CD4-positive, CD25-positive, alpha-beta regulatory T cell (primary cell): ENCODE measurements around the gene OR10A6. TPM values are rescaled to one million over a fixed set of nuclear protein-coding genes. Genes with fewer than 3 reads are reported as not detected.

Experiments used
- ATAC-seq, 2 donors: fragments of 150-1000 bp; cut with Tn5 transposase; one replicate each; pipeline ENCODE4 v1.10.0; 2021; ENCODE audit warnings: low read depth in 2 of 2, moderate number of reproducible peaks in 2 of 2, moderate library complexity in 1 of 2
- DNase-seq, 3 donors: peaks; one replicate each; pipeline versions ENCODE4 v3.0.0 to v3.0.0-alpha.2; 2012 to 2022; ENCODE audit warnings: mixed read lengths in 1 of 3
- H3K27ac ChIP-seq: one replicate; pipeline ENCODE4 v1.7.0; 2013; ENCODE audit warnings: mild to moderate bottlenecking, low read length; ENCODE audit not compliant: insufficient read depth, poor library complexity, severe bottlenecking
- H3K27me3 ChIP-seq: one replicate; pipeline ENCODE4 v1.7.0; 2013; ENCODE audit warnings: low read length; ENCODE audit not compliant: control insufficient read depth, insufficient read depth
- H3K36me3 ChIP-seq: one replicate; pipeline ENCODE4 v1.7.0; 2013; ENCODE audit warnings: mild to moderate bottlenecking, low read length, moderate library complexity; ENCODE audit not compliant: control insufficient read depth, insufficient read depth
- H3K4me1 ChIP-seq: 2 replicates; pipeline ENCODE4 v1.7.0; 2013; ENCODE audit warnings: mild to moderate bottlenecking, low read length; ENCODE audit not compliant: insufficient read depth, control insufficient read depth, poor library complexity, severe bottlenecking
- H3K4me3 ChIP-seq: one replicate; pipeline ENCODE4 v1.7.0; 2013; ENCODE audit warnings: low read depth, mild to moderate bottlenecking, low read length, moderate library complexity
- H3K9me3 ChIP-seq, 2 experiments: 1 replicate in 1 of 2; 2 replicates in 1 of 2; pipeline ENCODE4 v1.7.0; 2013; ENCODE audit warnings: low read length in 2 of 2, mild to moderate bottlenecking in 1 of 2, moderate library complexity in 1 of 2; ENCODE audit not compliant: control insufficient read depth in 2 of 2
- H3K27ac Mint-ChIP-seq, 3 donors: one replicate each; pipeline ENCODE4 v1.8.0; 2020 to 2022; ENCODE audit warnings: mild to moderate bottlenecking in 3 of 3, mixed read lengths in 3 of 3, moderate library complexity in 2 of 3
- H3K27me3 Mint-ChIP-seq: one replicate; pipeline ENCODE4 v1.8.0; 2022; ENCODE audit warnings: mild to moderate bottlenecking, mixed read lengths
- H3K36me3 Mint-ChIP-seq: one replicate; pipeline ENCODE4 v1.8.0; 2020; ENCODE audit warnings: mixed read lengths
- H3K4me1 Mint-ChIP-seq, 4 donors: one replicate each; pipeline ENCODE4 v1.8.0; 2020 to 2022; ENCODE audit warnings: mixed read lengths in 4 of 4, mild to moderate bottlenecking in 1 of 4
- H3K4me3 Mint-ChIP-seq, 4 donors: one replicate each; pipeline ENCODE4 v1.8.0; 2020 to 2022; ENCODE audit warnings: mild to moderate bottlenecking in 4 of 4, mixed read lengths in 4 of 4, moderate library complexity in 3 of 4
- H3K9me3 Mint-ChIP-seq, 7 donors: one replicate each; pipeline ENCODE4 v1.8.0; 2020 to 2022; ENCODE audit warnings: mixed read lengths in 7 of 7, mild to moderate bottlenecking in 3 of 7, moderate library complexity in 2 of 7
- polyA plus RNA-seq, 4 donors: library from polyadenylated mRNA; unstranded; fragments of 300-500 nt; fragmentation: Illumina TruSeq; gene quantifications; one replicate each; pipeline ENCODE4 v1.2.3, GENCODE V29; 2021
- total RNA-seq: library from RNA; stranded (reverse); gene quantifications from one replicate; pipeline ENCODE4 v1.2.3, GENCODE V29; 2022

OR10A6 gene
- total and polyA plus RNA-seq, 5 donors from 2014 or later: not detected

DNA sequence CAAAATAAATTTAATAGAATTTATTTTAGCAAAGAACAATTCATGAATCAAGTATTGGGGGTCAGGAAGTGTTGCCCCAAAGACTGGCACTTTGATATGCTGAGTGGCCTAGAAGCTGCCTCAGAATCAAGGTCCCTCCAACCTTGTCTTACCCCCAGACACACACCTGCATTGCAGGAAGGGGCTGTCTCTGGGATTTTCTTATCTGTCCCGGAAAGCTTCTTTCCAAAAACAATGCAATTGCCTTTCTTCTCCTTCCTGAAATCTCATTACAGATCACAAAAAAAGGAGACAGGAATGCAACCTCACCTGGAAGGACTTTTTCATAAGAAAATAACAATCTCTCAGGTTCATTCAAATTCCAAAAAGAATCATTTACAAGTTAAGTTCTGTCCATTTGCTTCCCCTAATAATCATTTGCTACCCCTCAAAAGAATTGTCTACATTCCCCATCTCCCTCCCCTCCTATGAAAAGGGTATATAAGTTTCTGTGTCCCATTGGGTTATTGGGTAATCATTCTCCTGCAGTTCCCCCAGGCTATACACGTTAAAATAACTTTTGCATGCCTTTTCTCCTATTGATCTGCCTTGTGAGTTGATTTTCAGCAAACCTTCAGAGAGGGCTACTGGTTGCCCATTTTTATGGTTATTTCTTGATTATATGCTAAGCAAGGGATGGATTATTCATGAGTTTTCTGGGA is 21.3 kb downstream of the OR10A6 start:
- Histone ChIP-seq H3K4me3 (no peak overlapping the region), H3K36me3 (no peaks in the 10 kb centered on the region), H3K27me3 (peaks cover 2% of the 10 kb centered on the region), H3K4me1 (no peaks in the 10 kb centered on the region), H3K27ac (no peak overlapping the region), H3K9me3 (no peaks in the 10 kb centered on the region)
- H3K36me3 Mint-ChIP-seq: no peaks in the 10 kb centered on the region
- DNase-seq (no peak), ATAC-seq (no peak)
- H3K27ac Mint-ChIP-seq: no peak overlapping the region
- H3K9me3 Mint-ChIP-seq: peaks cover 0 to 2% (median 0%) of the 10 kb centered on the region in 7 donors
- H3K27me3 Mint-ChIP-seq: peaks cover 19% of the 10 kb centered on the region
- H3K4me1 Mint-ChIP-seq: peaks cover 0 to 4% (median 0%) of the 10 kb centered on the region in 4 donors
- H3K4me3 Mint-ChIP-seq: no peak overlapping the region

DNA sequence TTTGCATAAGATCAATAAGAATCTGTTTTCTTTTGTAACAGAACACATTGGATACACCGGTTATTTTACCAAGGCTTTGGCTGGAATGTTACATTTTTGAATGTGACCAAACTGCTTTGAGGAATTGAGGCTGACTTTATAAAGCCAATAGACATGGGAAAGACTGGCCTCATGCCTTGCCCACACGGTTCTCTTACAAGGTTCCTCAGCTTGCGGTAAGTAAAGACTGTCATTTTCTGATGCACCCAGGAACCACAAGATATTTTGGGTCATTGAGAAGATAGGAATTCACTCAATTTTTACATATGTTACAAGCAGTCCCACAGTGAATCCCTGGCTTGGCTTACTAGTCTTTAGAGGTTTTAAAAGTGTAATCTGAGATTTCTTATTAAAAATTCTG is 23.9 kb downstream of the OR10A6 start:
- no peak overlapping the region for H3K4me3 ChIP-seq
- H3K4me1 ChIP-seq: no peaks in the 10 kb centered on the region
- H3K27me3 ChIP-seq: peaks cover 5% of the 10 kb centered on the region
- no peaks in the 10 kb centered on the region for H3K36me3 ChIP-seq
- Mint-ChIP-seq H3K36me3 (no peaks in the 10 kb centered on the region), H3K4me1 (peaks cover 0 to 4% (median 0%) of the 10 kb centered on the region in 4 donors), H3K4me3 (no peak overlapping the region), H3K27me3 (peaks cover 24% of the 10 kb centered on the region), H3K9me3 (no peaks in the 10 kb centered on the region), H3K27ac (no peak overlapping the region)
- no peak for DNase-seq
- H3K9me3 ChIP-seq: no peaks in the 10 kb centered on the region
- H3K27ac ChIP-seq: no peak overlapping the region
- no peak for ATAC-seq

DNA sequence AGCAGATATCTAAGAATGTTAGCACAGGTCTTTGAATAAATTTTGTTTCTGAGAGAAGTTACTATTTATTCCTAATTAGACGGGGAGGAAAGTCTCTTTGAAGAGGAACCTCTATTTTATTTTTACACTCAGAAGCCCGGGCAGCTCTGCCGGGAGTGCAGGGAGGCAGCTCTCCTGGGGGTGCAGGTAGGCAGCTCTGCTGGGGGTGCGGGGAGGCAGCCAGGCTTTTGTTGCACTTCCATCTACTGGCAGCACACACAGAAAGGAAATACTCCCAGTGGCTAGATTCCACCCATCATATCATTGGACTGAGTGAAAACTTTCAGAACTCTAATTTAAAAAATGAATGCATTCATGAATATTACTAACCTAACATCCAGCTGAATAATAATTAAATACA is 24.6 kb downstream of the OR10A6 start:
- no peak overlapping the region for H3K27ac ChIP-seq
- H3K27ac Mint-ChIP-seq: no peak overlapping the region
- no peaks in the 10 kb centered on the region for H3K4me1 ChIP-seq
- no peak overlapping the region for H3K4me3 Mint-ChIP-seq
- DNase-seq (no peak), ATAC-seq (no peak)
- peaks cover 5% of the 10 kb centered on the region for H3K27me3 ChIP-seq
- H3K4me3 ChIP-seq: no peak overlapping the region
- H3K27me3 Mint-ChIP-seq: peaks cover 24% of the 10 kb centered on the region
- H3K9me3 ChIP-seq: no peaks in the 10 kb centered on the region
- no peaks in the 10 kb centered on the region for H3K9me3 Mint-ChIP-seq
- no peaks in the 10 kb centered on the region for H3K36me3 ChIP-seq
- H3K4me1 Mint-ChIP-seq: peaks cover 0 to 4% (median 0%) of the 10 kb centered on the region in 4 donors
- H3K36me3 Mint-ChIP-seq: no peaks in the 10 kb centered on the region

DNA sequence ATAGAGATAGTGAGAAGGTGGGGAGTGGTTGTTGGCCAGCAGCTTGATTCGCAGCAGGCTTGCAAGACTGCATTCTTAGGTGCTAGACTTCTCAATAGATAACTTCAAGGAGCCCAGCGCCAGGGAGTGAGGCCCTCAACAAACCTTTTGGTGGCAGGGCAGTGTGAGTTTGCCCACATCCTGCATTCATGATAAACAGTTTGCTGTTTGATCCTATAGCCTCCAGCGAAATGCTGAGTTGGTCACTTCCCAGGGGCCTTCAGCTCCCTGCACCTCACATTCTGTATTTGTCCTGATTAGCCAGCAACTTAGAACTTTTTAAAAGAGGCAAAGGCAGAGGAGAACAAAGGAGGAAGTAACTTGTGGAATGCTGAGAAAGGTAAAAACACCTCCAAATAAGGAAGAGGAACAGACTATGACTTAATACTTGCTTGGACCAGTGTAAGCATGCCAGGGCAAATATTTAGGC is 25.1 kb downstream of the OR10A6 start:
- no peak overlapping the region for H3K4me3 Mint-ChIP-seq
- H3K27me3 Mint-ChIP-seq: peaks cover 24% of the 10 kb centered on the region
- peaks cover 5% of the 10 kb centered on the region for H3K27me3 ChIP-seq
- H3K36me3 Mint-ChIP-seq: no peaks in the 10 kb centered on the region
- no peaks in the 10 kb centered on the region for H3K9me3 Mint-ChIP-seq
- no peaks in the 10 kb centered on the region for H3K36me3 ChIP-seq
- no peak for DNase-seq
- H3K27ac Mint-ChIP-seq: no peak overlapping the region
- H3K4me1 Mint-ChIP-seq: peaks cover 0 to 4% (median 0%) of the 10 kb centered on the region in 4 donors
- H3K9me3 ChIP-seq: no peaks in the 10 kb centered on the region
- no peaks in the 10 kb centered on the region for H3K4me1 ChIP-seq
- no peak for ATAC-seq
- H3K27ac ChIP-seq: no peak overlapping the region
- H3K4me3 ChIP-seq: no peak overlapping the region

DNA sequence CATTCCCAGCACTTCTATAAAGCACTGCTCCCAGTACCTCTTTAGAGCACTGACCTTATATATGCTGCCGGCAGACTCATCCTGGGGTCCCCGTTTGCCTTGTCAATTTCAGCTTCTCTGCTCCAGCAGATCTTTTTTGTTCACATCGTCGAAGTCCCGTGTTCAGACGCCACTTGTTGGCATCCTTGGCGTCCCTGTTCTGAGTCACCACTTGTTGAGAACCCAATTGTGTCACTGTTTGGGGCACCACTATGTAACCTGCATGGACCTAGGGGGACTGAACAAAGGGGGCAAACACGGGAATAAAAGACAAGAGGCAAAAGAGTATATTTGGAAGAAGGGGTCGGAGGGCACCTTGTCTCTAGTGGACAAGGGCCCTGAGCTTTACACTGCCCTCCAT is 25.5 kb downstream of the OR10A6 start:
- Mint-ChIP-seq H3K36me3 (no peaks in the 10 kb centered on the region), H3K9me3 (no peaks in the 10 kb centered on the region), H3K27ac (no peak overlapping the region), H3K4me1 (peaks cover 0 to 4% (median 0%) of the 10 kb centered on the region in 4 donors), H3K4me3 (no peak overlapping the region), H3K27me3 (peaks cover 29% of the 10 kb centered on the region)
- Histone ChIP-seq H3K27me3 (peaks cover 5% of the 10 kb centered on the region), H3K27ac (no peak overlapping the region), H3K9me3 (no peaks in the 10 kb centered on the region), H3K4me1 (no peaks in the 10 kb centered on the region), H3K4me3 (no peak overlapping the region), H3K36me3 (no peaks in the 10 kb centered on the region)
- DNase-seq (no peak), ATAC-seq (no peak)

DNA sequence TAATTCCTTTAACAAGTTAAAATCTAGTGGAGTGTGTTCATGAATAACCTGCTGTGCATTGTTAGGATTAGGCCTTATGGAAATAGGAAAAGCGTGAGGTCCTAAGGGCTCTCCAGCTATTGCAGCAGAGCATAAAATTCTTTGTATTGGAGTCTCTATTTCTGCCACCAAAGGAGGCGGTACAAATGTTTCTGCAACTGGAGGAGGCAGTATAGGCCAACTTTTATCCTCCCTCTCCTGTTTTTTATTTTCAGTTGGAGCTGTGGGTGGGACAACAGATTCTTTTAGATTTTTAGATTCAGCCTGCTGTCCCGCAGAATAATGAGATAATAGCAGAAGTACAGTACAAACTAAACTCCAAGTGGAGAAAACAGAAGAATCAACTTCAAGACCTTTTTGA is 26.2 kb downstream of the OR10A6 start:
- Histone ChIP-seq H3K27me3 (peaks cover 5% of the 10 kb centered on the region), H3K4me3 (no peak overlapping the region), H3K27ac (no peak overlapping the region), H3K36me3 (no peaks in the 10 kb centered on the region), H3K4me1 (no peaks in the 10 kb centered on the region), H3K9me3 (no peaks in the 10 kb centered on the region)
- DNase-seq (no peak), ATAC-seq (no peak)
- Mint-ChIP-seq H3K9me3 (no peaks in the 10 kb centered on the region), H3K4me1 (peaks cover 0 to 4% (median 0%) of the 10 kb centered on the region in 4 donors), H3K27ac (no peak overlapping the region), H3K27me3 (peaks cover 30% of the 10 kb centered on the region), H3K4me3 (no peak overlapping the region), H3K36me3 (no peaks in the 10 kb centered on the region)

DNA sequence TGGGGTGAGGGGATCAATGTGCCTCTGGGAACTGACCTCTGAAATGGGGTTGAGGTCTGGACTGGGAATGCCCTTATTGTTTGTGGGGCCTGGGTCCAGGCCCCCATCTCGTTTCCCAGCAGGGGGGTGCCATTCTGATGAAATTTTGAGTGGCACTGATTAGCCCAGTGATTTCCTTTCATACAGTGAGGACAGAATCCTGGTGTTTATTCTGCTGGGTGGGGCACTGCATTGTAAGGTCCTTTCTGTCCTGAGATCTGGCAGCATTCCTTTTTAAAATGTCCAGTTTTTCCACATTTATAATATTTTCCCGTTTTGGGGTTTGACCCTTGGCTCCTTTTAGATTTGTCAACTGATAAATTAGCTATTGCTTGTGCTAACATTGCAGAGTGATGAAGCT is 27.1 kb downstream of the OR10A6 start:
- no peak for ATAC-seq
- H3K36me3 Mint-ChIP-seq: no peaks in the 10 kb centered on the region

DNA sequence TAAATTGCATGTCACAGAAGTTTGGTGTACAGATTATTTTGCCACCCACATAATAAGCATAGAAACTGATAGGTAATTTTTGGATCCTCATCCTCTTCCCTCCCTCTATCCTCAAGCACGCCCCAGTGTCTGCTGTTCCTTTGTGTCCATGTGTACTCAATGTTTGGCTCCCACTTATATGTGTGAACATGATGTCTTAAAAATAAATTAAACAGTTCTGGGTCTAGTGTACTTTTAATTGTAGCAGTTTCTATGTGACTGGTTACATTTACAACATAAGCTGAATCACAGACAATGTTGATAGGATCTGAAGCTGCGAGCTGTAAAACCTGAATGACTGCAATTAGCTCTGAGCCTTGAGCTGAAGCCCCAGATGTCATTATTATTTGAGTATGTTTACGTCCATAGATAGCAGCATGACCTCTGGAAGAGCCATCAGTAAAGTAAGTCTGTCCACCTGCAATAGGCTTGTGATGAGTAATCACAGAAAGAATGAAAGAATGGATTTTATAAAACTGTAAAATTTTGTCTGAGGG is 29.7 kb downstream of the OR10A6 start:
- H3K4me3 Mint-ChIP-seq: no peak overlapping the region
- H3K27me3 Mint-ChIP-seq: peaks cover 22% of the 10 kb centered on the region
- no peak for ATAC-seq
- no peak for DNase-seq
- no peak overlapping the region for H3K27ac Mint-ChIP-seq
- Histone ChIP-seq H3K4me3 (no peak overlapping the region), H3K4me1 (no peaks in the 10 kb centered on the region), H3K27ac (no peak overlapping the region), H3K27me3 (peaks cover 4% of the 10 kb centered on the region), H3K36me3 (no peaks in the 10 kb centered on the region), H3K9me3 (no peaks in the 10 kb centered on the region)
- peaks cover 0 to 4% (median 0%) of the 10 kb centered on the region in 4 donors for H3K4me1 Mint-ChIP-seq
- no peaks in the 10 kb centered on the region for H3K36me3 Mint-ChIP-seq
- H3K9me3 Mint-ChIP-seq: no peaks in the 10 kb centered on the region

More for the DNA sequence above, 27.1 kb downstream of the OR10A6 start:
- Mint-ChIP-seq H3K9me3 (no peaks in the 10 kb centered on the region), H3K27ac (no peak overlapping the region), H3K4me3 (no peak overlapping the region), H3K27me3 (peaks cover 33% of the 10 kb centered on the region), H3K4me1 (peaks cover 0 to 4% (median 0%) of the 10 kb centered on the region in 4 donors)
- Histone ChIP-seq H3K9me3 (no peaks in the 10 kb centered on the region), H3K4me3 (no peak overlapping the region), H3K36me3 (no peaks in the 10 kb centered on the region), H3K4me1 (no peaks in the 10 kb centered on the region), H3K27me3 (peaks cover 5% of the 10 kb centered on the region), H3K27ac (no peak overlapping the region)
- DNase-seq: no peak
